ENCODE measurements around the gene GREB1L.
"Not testable (repeated sequence)": the region's sequence is repeated elsewhere in the genome, so short reads cannot be mapped to it uniquely, and the experiment has no call there.

GREB1L gene

GRCh38 chr18:21341141-21341540, 99.1 kb downstream of the GREB1L start:
- no peak for DNase-seq (ENCODE audit: low read depth, low spot score)
- no peak overlapping the region for H3K4me3 ChIP-seq (ENCODE audit: low read length)

GRCh38 chr18:21342372-21342771, 100.3 kb downstream of the GREB1L start:
- H3K4me3 ChIP-seq (ENCODE audit: low read length): no peak overlapping the region
- no peak for DNase-seq (ENCODE audit: low read depth, low spot score)

GRCh38 chr18:21344860-21345259, 102.8 kb downstream of the GREB1L start:
- H3K4me3 ChIP-seq (ENCODE audit: low read length): no peak overlapping the region
- no peak for DNase-seq (ENCODE audit: low read depth, low spot score)

GRCh38 chr18:21345840-21346239, 103.8 kb downstream of the GREB1L start:
- no peak overlapping the region for H3K4me3 ChIP-seq (ENCODE audit: low read length)
- DNase-seq (ENCODE audit: low read depth, low spot score): no peak

- no peak overlapping the region for H3K4me3 ChIP-seq (ENCODE audit: low read length)
- DNase-seq (ENCODE audit: low read depth, low spot score): no peak
Observed at GRCh38 chr18:21359746-21360145, 117.7 kb downstream of the GREB1L start.

- no peak overlapping the region for H3K4me3 ChIP-seq (ENCODE audit: low read length)
- no peak for DNase-seq (ENCODE audit: low read depth, low spot score)
Observed at GRCh38 chr18:21361307-21361880, 119.4 kb downstream of the GREB1L start.

- no peak for DNase-seq (ENCODE audit: low read depth, low spot score)
- H3K4me3 ChIP-seq (ENCODE audit: low read length): no peak overlapping the region
Observed at GRCh38 chr18:21362831-21363230, 120.8 kb downstream of the GREB1L start.

- DNase-seq (ENCODE audit: low read depth, low spot score): no peak
- H3K4me3 ChIP-seq (ENCODE audit: low read length): no peak overlapping the region
Observed at GRCh38 chr18:21363348-21363747, 121.3 kb downstream of the GREB1L start.

- DNase-seq (ENCODE audit: low read depth, low spot score): no peak
- no peak overlapping the region for H3K4me3 ChIP-seq (ENCODE audit: low read length)
Observed at GRCh38 chr18:21364471-21364870, 122.4 kb downstream of the GREB1L start.

GRCh38 chr18:21366896-21367295, 124.9 kb downstream of the GREB1L start:
- no peak overlapping the region for H3K4me3 ChIP-seq (ENCODE audit: low read length)
- no peak for DNase-seq (ENCODE audit: low read depth, low spot score)

- DNase-seq (ENCODE audit: low read depth, low spot score): no peak
- H3K4me3 ChIP-seq (ENCODE audit: low read length): no peak overlapping the region
Observed at GRCh38 chr18:21369146-21369545, 127.1 kb downstream of the GREB1L start.

GRCh38 chr18:21369597-21369996, 127.6 kb downstream of the GREB1L start:
- not testable (repeated sequence) for H3K4me3 ChIP-seq (ENCODE audit: low read length); DNase-seq (ENCODE audit: low read depth, low spot score)

- no peak for DNase-seq (ENCODE audit: low read depth, low spot score)
- no peak overlapping the region for H3K4me3 ChIP-seq (ENCODE audit: low read length)
Observed at GRCh38 chr18:21383031-21383430, 141.0 kb downstream of the GREB1L start.

GRCh38 chr18:21386523-21387240, 144.7 kb downstream of the GREB1L start:
- H3K4me3 ChIP-seq (ENCODE audit: low read length): no peak overlapping the region
- no peak for DNase-seq (ENCODE audit: low read depth, low spot score)

GRCh38 chr18:21387886-21388285, 145.9 kb downstream of the GREB1L start:
- H3K4me3 ChIP-seq (ENCODE audit: low read length): no peak overlapping the region
- no peak for DNase-seq (ENCODE audit: low read depth, low spot score)

- H3K4me3 ChIP-seq (ENCODE audit: low read length): no peak overlapping the region
- DNase-seq (ENCODE audit: low read depth, low spot score): no peak
Observed at GRCh38 chr18:21389283-21389682, 147.3 kb downstream of the GREB1L start.

GRCh38 chr18:21389903-21390302, 147.9 kb downstream of the GREB1L start:
- no peak for DNase-seq (ENCODE audit: low read depth, low spot score)
- no peak overlapping the region for H3K4me3 ChIP-seq (ENCODE audit: low read length)

- no peak overlapping the region for H3K4me3 ChIP-seq (ENCODE audit: low read length)
- DNase-seq (ENCODE audit: low read depth, low spot score): no peak
Observed at GRCh38 chr18:21391074-21391673, 149.1 kb downstream of the GREB1L start.

GRCh38 chr18:21393986-21394385, 152.0 kb downstream of the GREB1L start:
- no peak overlapping the region for H3K4me3 ChIP-seq (ENCODE audit: low read length)
- DNase-seq (ENCODE audit: low read depth, low spot score): no peak

- no peak overlapping the region for H3K4me3 ChIP-seq (ENCODE audit: low read length)
- DNase-seq (ENCODE audit: low read depth, low spot score): no peak
Observed at GRCh38 chr18:21398121-21398520, 156.1 kb downstream of the GREB1L start.

- no peak for DNase-seq (ENCODE audit: low read depth, low spot score)
- no peak overlapping the region for H3K4me3 ChIP-seq (ENCODE audit: low read length)
Observed at GRCh38 chr18:21402272-21402671, 160.2 kb downstream of the GREB1L start.
